Measurements from ENCODE around the gene TRIM49C.
"Not testable (repeated sequence)": the region's sequence is repeated elsewhere in the genome, so short reads cannot be mapped to it uniquely, and the experiment has no call there.

Gene TRIM49C, protein sequence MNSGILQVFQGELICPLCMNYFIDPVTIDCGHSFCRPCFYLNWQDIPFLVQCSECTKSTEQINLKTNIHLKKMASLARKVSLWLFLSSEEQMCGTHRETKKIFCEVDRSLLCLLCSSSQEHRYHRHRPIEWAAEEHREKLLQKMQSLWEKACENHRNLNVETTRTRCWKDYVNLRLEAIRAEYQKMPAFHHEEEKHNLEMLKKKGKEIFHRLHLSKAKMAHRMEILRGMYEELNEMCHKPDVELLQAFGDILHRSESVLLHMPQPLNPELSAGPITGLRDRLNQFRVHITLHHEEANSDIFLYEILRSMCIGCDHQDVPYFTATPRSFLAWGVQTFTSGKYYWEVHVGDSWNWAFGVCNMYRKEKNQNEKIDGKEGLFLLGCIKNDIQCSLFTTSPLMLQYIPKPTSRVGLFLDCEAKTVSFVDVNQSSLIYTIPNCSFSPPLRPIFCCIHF

DNA sequence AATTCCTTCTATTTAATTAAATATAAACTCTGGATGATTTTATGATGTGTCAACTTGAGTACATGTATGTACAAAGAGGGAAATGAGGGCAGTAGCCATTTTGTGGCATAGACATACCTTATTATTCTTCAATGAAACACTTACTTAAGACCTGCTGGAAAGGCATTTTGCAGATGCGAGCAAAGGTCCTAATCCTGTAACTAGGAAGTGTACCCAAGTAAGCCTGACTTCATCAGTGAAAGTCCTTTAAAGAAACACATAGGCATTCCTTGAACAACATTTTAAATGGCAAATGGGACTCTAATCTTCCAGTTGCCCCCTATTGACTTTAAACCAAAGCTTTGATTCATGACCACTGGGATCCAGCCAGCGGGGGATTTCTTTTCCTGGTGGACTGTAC, at the start of gene TRIM49C:
Gene TRIM49C, plus strand, starts transcription at position 301 of the 400 bp plus-strand sequence. CDS start 4,106 bp downstream, outside the sequence.
- not testable (repeated sequence) for FAIRE-seq

DNA sequence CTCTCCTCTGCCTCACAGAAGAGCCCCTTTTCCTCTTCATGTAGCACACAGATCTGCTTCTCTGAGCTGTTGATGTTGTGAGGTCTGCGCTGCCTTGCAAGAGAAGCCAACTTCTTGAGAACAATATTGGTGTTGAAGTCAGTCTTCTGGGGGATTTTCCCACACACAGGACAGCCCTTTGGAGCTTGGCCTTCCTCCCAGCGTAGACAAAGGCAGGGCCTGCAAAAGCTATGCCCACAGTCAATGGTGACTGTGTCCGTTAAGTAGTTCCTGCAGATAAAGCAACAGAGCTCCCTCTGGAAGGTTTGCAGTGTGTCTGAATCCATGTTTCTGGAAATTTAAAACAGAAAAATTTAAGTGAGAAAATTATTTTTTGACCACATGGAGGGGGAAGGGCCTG, 6.7 kb upstream of the TRIM49C start:
- DNase-seq (ENCODE audit: low spot score); FAIRE-seq: not testable (repeated sequence)

More for the DNA sequence above, at the start of gene TRIM49C:
- not testable (repeated sequence) for DNase-seq (ENCODE audit: low spot score)

DNA sequence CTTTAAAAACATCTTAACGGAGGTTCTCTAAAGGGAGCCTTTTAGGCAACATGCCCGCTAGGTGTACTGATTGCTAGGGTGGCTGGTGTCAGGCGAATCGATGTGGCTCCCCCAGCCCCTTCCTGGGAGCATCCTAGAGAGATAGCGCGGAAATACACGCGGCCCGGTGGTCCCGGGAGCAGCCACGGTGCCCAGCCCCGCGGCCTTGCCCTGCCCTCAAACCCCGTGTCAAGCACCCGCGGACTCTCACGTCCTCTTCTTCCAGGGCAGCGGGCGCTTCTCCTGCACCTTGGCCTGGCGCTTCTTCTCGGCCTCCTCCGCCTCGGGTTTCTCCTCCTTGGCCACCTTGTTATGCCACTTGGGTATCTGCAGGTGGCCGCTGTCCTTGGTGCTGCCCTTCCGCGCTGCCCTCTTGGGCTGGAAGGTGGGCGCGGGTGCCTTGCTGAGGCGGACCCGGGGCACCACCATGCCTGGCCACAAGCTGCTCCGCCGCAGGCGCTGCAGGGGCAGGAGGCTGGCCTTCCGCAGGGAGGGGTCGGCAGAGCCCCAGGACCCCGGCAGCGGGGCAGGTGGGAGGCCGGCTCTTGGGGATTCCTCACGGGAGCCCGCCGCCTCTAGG, 20.8 kb downstream of the TRIM49C start:
- not testable (repeated sequence) for DNase-seq (ENCODE audit: low spot score); FAIRE-seq

GRCh38 chr11:90052311-90052710, 21.4 kb downstream of the TRIM49C start:
- FAIRE-seq; DNase-seq (ENCODE audit: low spot score): not testable (repeated sequence)

GRCh38 chr11:90053545-90053944, 22.6 kb downstream of the TRIM49C start:
- not testable (repeated sequence) for FAIRE-seq; DNase-seq (ENCODE audit: low spot score)

GRCh38 chr11:90085650-90086049, 54.7 kb downstream of the TRIM49C start, which contains the start of gene UBTFL1:
Gene UBTFL1, plus strand, starts transcription at chr11:90085950. Its CDS starts 0 bp downstream, at chr11:90085950.
- FAIRE-seq: not testable (repeated sequence)

DNA sequence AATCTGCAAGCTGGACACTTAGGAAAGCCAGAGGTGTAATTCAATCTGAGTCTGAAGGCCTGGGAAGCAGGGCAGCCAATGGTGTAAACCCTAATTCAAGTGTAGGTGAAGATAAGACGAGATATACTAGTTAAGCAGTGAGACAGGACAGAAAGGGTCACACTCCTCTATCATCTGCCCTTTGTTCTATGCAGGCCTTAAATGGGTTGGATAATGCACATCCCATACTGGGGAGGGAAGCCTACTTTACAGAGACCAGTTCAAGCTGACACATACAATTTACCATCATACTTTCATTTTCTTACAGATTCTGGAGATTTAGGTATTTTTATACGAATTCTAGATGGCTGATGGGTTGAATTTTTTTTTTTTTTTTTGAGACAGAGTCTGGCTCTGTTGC, 57.8 kb downstream of the TRIM49C start:
- not testable (repeated sequence) for DNase-seq (ENCODE audit: low spot score); FAIRE-seq

More at GRCh38 chr11:90085650-90086049, 54.7 kb downstream of the TRIM49C start, which contains the start of gene UBTFL1:
- not testable (repeated sequence) for DNase-seq (ENCODE audit: low spot score)
